ENCODE results near the gene MLLT1. TPM values are rescaled to one million over a fixed set of nuclear protein-coding genes. Genes with fewer than 3 reads are reported as not detected.
"Not testable (repeated sequence)": the region's sequence is repeated elsewhere in the genome, so short reads cannot be mapped to it uniquely, and the experiment has no call there.

The MLLT1 gene
- total RNA-seq, 2 donors from 2014 or later, result 27.1 to 30.3 TPM

GRCh38 chr19:6287269-6287885 is 7.6 kb upstream of the MLLT1 start:
- ATAC-seq (no peak), DNase-seq (no peak)
- peaks cover 8% of the 10 kb centered on the region for H3K9me3 ChIP-seq (ENCODE audit: control insufficient read depth, low read length, poor library complexity, severe bottlenecking)
- H3K27me3 Mint-ChIP-seq, result no peaks in the 10 kb centered on the region
- H3K4me3 Mint-ChIP-seq, result no peak overlapping the region
- no peaks in the 10 kb centered on the region for H3K36me3 Mint-ChIP-seq (ENCODE audit: low read depth)
- no peaks in the 10 kb centered on the region for H3K4me1 Mint-ChIP-seq
- no peak overlapping the region for H3K27ac Mint-ChIP-seq

GRCh38 chr19:6286676-6287075 is 6.9 kb upstream of the MLLT1 start:
- Mint-ChIP-seq H3K27me3 (no peaks in the 10 kb centered on the region), H3K4me1 (no peaks in the 10 kb centered on the region), H3K4me3 (no peak overlapping the region), H3K36me3 (ENCODE audit: low read depth) (no peaks in the 10 kb centered on the region), H3K27ac (no peak overlapping the region)
- ATAC-seq, result no peak
- peaks cover 4% of the 10 kb centered on the region for H3K9me3 ChIP-seq (ENCODE audit: control insufficient read depth, low read length, poor library complexity, severe bottlenecking)
- no peak for DNase-seq

GRCh38 chr19:6282393-6282792 is 2.6 kb upstream of the MLLT1 start:
- not testable (repeated sequence) for ATAC-seq; H3K4me3 Mint-ChIP-seq; H3K36me3 Mint-ChIP-seq (ENCODE audit: low read depth); H3K27me3 Mint-ChIP-seq; DNase-seq; H3K9me3 ChIP-seq (ENCODE audit: control insufficient read depth, low read length, poor library complexity, severe bottlenecking); H3K27ac Mint-ChIP-seq
- peaks cover 19% of the 10 kb centered on the region for H3K4me1 Mint-ChIP-seq

DNA sequence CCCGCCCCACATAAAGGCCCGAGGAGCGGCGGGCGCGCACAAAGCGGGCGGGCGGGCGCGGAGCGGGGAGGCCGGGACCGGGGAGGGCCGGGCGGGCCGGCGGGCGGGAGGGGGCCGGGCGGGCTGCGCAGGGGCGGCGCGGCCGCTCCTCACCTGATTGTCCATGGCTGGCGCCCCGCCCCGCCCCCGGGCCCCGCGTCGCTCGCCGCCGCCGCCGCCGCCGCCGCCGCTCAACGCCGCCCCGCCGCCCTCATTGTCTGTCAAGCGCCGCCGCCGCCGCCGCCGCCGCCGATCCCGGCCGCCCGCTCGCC is 200 bp downstream of the MLLT1 start:
- Mint-ChIP-seq H3K27me3 (no peaks in the 10 kb centered on the region), H3K36me3 (ENCODE audit: low read depth) (no peaks in the 10 kb centered on the region), H3K27ac (peak overlapping the region; percentile 95), H3K4me1 (peaks cover 26% of the 10 kb centered on the region), H3K4me3 (peak overlapping the region; percentile 84)
- H3K9me3 ChIP-seq (ENCODE audit: control insufficient read depth, low read length, poor library complexity, severe bottlenecking), result no peaks in the 10 kb centered on the region
- no peak for DNase-seq
- ATAC-seq, result peak; percentile 53

- H3K36me3 Mint-ChIP-seq (ENCODE audit: low read depth), result no peaks in the 10 kb centered on the region
- ATAC-seq, result no peak
Measured at GRCh38 chr19:6278740-6279619, 795 bp downstream of the MLLT1 start.

GRCh38 chr19:6278051-6278450 is 1.7 kb downstream of the MLLT1 start:
- Mint-ChIP-seq H3K36me3 (ENCODE audit: low read depth) (no peaks in the 10 kb centered on the region), H3K27ac (peak overlapping the region; percentile 95), H3K4me1 (peaks cover 33% of the 10 kb centered on the region), H3K27me3 (no peaks in the 10 kb centered on the region), H3K4me3 (peak overlapping the region; percentile 95)
- ATAC-seq (no peak), DNase-seq (no peak)
- no peaks in the 10 kb centered on the region for H3K9me3 ChIP-seq (ENCODE audit: control insufficient read depth, low read length, poor library complexity, severe bottlenecking)

More at GRCh38 chr19:6278740-6279619, 795 bp downstream of the MLLT1 start:
- H3K27me3 Mint-ChIP-seq, result no peaks in the 10 kb centered on the region
- peaks cover 27% of the 10 kb centered on the region for H3K4me1 Mint-ChIP-seq
- peak overlapping the region; percentile 95 for H3K27ac Mint-ChIP-seq
- DNase-seq, result no peak
- peak overlapping the region; percentile 95 for H3K4me3 Mint-ChIP-seq
- no peaks in the 10 kb centered on the region for H3K9me3 ChIP-seq (ENCODE audit: control insufficient read depth, low read length, poor library complexity, severe bottlenecking)

DNA sequence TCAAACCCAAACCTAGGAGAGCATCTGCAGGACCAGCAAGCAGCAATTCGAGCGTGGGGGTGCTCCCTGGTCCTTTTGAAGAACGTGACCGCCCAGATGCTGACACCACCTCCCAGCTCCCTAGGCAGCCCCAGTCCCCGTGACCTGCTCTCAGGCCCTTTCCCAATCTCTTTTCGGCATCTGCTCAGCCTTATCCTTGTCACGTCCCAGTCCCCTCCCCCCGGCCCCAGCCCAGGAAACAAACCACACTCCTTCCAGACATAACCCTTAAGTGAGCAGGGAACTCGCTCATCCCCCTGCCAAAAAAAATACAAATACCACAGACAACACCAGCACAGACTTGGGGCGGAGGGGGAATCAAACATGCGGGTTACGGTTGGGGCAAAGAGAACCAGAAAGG is 3.3 kb downstream of the MLLT1 start:
- H3K27ac Mint-ChIP-seq, result peak overlapping the region; percentile 11
- no peak for DNase-seq
- H3K9me3 ChIP-seq (ENCODE audit: control insufficient read depth, low read length, poor library complexity, severe bottlenecking), result no peaks in the 10 kb centered on the region
- H3K4me1 Mint-ChIP-seq, result peaks cover 42% of the 10 kb centered on the region
- no peaks in the 10 kb centered on the region for H3K36me3 Mint-ChIP-seq (ENCODE audit: low read depth)
- no peak for ATAC-seq
- H3K27me3 Mint-ChIP-seq, result no peaks in the 10 kb centered on the region
- no peak overlapping the region for H3K4me3 Mint-ChIP-seq

DNA sequence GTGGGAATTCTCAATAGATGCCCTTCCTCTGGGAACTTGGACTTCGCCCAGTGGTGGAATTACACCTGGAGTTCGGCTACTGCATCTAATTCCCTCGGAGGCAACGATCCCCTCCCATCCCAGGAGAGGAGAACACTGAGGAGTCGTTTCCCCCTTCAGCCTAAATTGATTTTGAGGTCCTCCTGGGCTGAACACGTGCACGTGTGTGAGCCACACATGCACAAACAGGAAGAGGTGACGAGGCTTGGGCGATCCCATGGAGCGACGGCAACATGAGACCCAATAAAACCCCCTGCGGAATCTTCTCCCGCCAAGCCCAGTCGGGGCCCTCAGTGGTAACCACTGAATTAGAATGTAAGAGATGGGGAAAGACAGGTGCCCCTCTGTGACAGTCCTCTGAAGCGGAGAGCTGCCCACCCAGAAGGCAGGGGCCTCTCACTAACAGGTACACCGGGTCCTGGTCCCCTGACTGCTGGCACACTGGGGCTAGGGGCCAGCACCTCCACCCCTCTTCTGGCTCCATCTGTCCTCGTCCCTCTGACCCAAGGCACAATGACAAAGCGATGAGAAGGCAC is 4.5 kb downstream of the MLLT1 start:
- Mint-ChIP-seq H3K4me3 (no peak overlapping the region), H3K4me1 (peaks cover 52% of the 10 kb centered on the region), H3K36me3 (ENCODE audit: low read depth) (no peaks in the 10 kb centered on the region), H3K27me3 (no peaks in the 10 kb centered on the region), H3K27ac (peak overlapping the region; percentile 65)
- no peak for ATAC-seq
- no peaks in the 10 kb centered on the region for H3K9me3 ChIP-seq (ENCODE audit: control insufficient read depth, low read length, poor library complexity, severe bottlenecking)
- DNase-seq, result no peak

GRCh38 chr19:6274756-6275155 is 5.0 kb downstream of the MLLT1 start:
- Mint-ChIP-seq H3K27ac (peak overlapping the region; percentile 65), H3K4me1 (peaks cover 56% of the 10 kb centered on the region), H3K36me3 (ENCODE audit: low read depth) (no peaks in the 10 kb centered on the region), H3K4me3 (no peak overlapping the region), H3K27me3 (no peaks in the 10 kb centered on the region)
- DNase-seq (no peak), ATAC-seq (no peak)
- no peaks in the 10 kb centered on the region for H3K9me3 ChIP-seq (ENCODE audit: control insufficient read depth, low read length, poor library complexity, severe bottlenecking)

GRCh38 chr19:6273701-6274601 is 5.8 kb downstream of the MLLT1 start:
- Mint-ChIP-seq H3K4me1 (peaks cover 55% of the 10 kb centered on the region), H3K36me3 (ENCODE audit: low read depth) (peaks cover 2% of the 10 kb centered on the region), H3K27me3 (no peaks in the 10 kb centered on the region), H3K4me3 (no peak overlapping the region), H3K27ac (peak overlapping the region; percentile 92)
- no peaks in the 10 kb centered on the region for H3K9me3 ChIP-seq (ENCODE audit: control insufficient read depth, low read length, poor library complexity, severe bottlenecking)
- no peak for ATAC-seq
- DNase-seq, result no peak

GRCh38 chr19:6272913-6273600 is 6.7 kb downstream of the MLLT1 start:
- H3K9me3 ChIP-seq (ENCODE audit: control insufficient read depth, low read length, poor library complexity, severe bottlenecking), result no peaks in the 10 kb centered on the region
- Mint-ChIP-seq H3K36me3 (ENCODE audit: low read depth) (peaks cover 2% of the 10 kb centered on the region), H3K27me3 (no peaks in the 10 kb centered on the region), H3K4me3 (no peak overlapping the region), H3K4me1 (peaks cover 49% of the 10 kb centered on the region), H3K27ac (peak overlapping the region; percentile 92)
- no peak for DNase-seq
- ATAC-seq, result no peak

- peaks cover 45% of the 10 kb centered on the region for H3K4me1 Mint-ChIP-seq
Measured at GRCh38 chr19:6272411-6272791, 7.4 kb downstream of the MLLT1 start.

More at GRCh38 chr19:6272411-6272791, 7.4 kb downstream of the MLLT1 start:
- Mint-ChIP-seq H3K36me3 (ENCODE audit: low read depth) (peaks cover 2% of the 10 kb centered on the region), H3K27ac (peak overlapping the region; percentile 92), H3K4me3 (no peak overlapping the region), H3K27me3 (no peaks in the 10 kb centered on the region)
- ATAC-seq (no peak), DNase-seq (no peak)
- H3K9me3 ChIP-seq (ENCODE audit: control insufficient read depth, low read length, poor library complexity, severe bottlenecking), result no peaks in the 10 kb centered on the region
